Measurements from ENCODE around the gene CHST8. TPM values are rescaled to one million over a fixed set of nuclear protein-coding genes. Genes with fewer than 3 reads are reported as not detected.

CHST8 gene
- total and polyA plus RNA-seq, 5 donors = 0.15 to 0.63 (median 0.37) TPM; not detected in 1

DNA sequence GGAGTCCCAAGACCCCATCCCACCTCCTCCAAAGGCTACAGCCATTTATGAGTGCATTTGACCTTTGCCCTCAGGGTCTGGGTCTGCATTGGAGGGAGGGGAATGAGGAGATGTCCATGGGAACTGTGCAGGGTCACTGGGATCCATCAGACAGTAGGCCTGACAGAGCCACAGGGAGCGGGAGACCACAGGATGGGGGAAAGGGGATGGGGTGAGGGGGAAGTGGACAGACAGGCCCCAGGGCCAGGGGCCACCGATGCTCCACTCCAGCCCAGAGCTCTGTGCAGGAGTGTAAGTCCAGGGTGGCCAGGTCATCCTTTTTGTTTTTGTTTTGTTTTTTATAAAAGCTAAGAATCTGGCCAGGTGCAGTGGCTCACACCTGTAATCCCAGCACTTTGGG, 82.5 kb downstream of the CHST8 start:
- ATAC-seq = no peak

DNA sequence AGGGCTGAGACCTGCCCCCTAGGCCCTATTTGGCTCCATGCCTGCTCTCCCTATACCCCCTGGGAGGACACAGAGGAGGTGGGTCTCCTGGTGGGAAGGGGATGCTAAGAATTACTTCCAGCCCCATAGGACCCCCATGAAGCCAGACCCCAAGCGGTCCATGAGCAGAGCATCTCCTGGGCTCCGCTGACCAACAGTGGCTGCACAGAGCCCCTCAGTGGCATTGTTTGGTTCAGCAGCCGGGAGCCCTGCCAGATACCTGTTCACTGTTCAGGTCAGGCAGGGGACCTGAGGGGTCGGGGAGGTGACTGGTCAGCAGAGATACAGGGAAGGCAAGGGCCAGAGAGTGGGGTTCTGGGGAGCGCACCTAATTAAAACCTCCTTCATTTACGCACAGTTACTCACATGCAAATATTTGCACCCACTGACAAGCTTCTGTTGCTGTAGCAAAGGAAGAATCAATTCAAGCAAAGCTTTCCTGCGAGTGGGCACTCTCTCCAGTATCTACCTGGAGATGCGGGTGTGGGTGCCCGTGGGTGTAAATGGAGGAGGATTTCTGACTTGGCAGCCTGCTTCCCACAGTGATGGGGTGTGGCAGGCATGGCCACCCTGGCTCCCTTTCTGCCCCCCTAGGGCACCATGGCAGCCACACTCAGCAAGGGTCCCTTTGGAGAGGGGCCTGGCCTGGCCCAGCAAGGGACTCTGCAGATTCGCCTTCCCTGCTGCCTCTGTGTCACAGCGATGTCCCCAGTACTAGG, 83.5 kb downstream of the CHST8 start:
- intact Hi-C loops (cut with DNase I) = no loop called here
- H3K4me3 ChIP-seq (ENCODE audit: low read length) = no peak overlapping the region
- no peak for ATAC-seq
- no peaks in the 10 kb centered on the region for H3K4me1 ChIP-seq (ENCODE audit: control insufficient read depth, insufficient read depth, low read length)
- H3K9me3 ChIP-seq (ENCODE audit: control insufficient read depth, low read length) = no peaks in the 10 kb centered on the region
- WGBS = 77% methylated on average over 11 of the region's 11 CpGs
- H3K27ac ChIP-seq (ENCODE audit: low read length) = no peak overlapping the region
- no peaks in the 10 kb centered on the region for H3K27me3 ChIP-seq (ENCODE audit: control insufficient read depth, insufficient read depth)
- no peak for DNase-seq

More for the DNA sequence above, 82.5 kb downstream of the CHST8 start:
- H3K9me3 ChIP-seq (ENCODE audit: control insufficient read depth, low read length) = no peaks in the 10 kb centered on the region
- 79% methylated on average over 2 of the region's 2 CpGs for WGBS
- intact Hi-C loops (cut with DNase I) = no loop called here
- no peaks in the 10 kb centered on the region for H3K27me3 ChIP-seq (ENCODE audit: control insufficient read depth, insufficient read depth)
- no peak overlapping the region for H3K4me3 ChIP-seq (ENCODE audit: low read length)
- no peak for DNase-seq
- no peaks in the 10 kb centered on the region for H3K4me1 ChIP-seq (ENCODE audit: control insufficient read depth, insufficient read depth, low read length)
- H3K27ac ChIP-seq (ENCODE audit: low read length) = no peak overlapping the region

DNA sequence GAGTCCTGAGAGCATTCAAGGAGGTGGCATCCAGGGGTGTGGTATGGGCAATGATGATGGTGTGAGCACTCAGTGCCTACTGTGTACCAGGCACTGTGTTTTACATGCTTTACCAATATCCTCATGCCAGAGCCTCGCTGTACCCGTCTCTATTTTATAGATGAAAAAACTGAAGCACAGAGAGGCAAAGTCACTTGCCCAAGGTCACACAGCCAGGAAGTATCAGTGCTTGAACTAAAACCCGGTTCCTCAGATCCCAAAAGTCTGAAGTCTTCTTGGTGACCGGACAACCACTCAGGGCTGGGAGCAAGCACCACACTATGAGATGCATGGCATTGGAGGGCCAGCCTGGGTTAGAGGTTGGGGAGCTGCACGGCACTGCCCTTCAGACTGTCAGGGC, 84.1 kb downstream of the CHST8 start:
- Histone ChIP-seq H3K4me1 (ENCODE audit: control insufficient read depth, insufficient read depth, low read length) (no peaks in the 10 kb centered on the region), H3K27me3 (ENCODE audit: control insufficient read depth, insufficient read depth) (no peaks in the 10 kb centered on the region), H3K9me3 (ENCODE audit: control insufficient read depth, low read length) (no peaks in the 10 kb centered on the region), H3K4me3 (ENCODE audit: low read length) (no peak overlapping the region), H3K27ac (ENCODE audit: low read length) (no peak overlapping the region)
- DNase-seq (no peak), ATAC-seq (no peak)
- 82% methylated on average over 5 of the region's 5 CpGs for WGBS
- intact Hi-C loops (cut with DNase I) = no loop called here

DNA sequence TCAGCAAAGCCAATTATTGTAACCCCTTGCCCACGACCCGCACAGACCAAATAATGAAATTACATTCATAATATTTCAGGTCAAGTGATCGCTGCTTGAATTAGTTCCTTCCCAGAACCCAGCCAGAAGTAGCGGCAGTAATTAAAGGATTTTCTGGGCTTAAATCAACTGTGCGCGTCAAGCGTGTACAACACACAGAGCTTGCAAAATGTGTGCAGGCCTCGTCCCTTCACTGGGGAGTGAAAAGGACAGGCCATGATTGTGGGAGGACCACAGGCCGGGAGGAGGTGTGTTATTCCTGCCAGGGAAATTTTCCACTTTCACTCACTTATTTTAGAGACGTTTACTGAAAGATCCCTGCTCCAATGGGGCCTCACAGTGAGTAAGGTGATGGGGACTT, 84.9 kb downstream of the CHST8 start:
- Histone ChIP-seq H3K27ac (ENCODE audit: low read length) (no peak overlapping the region), H3K4me3 (ENCODE audit: low read length) (no peak overlapping the region), H3K4me1 (ENCODE audit: control insufficient read depth, insufficient read depth, low read length) (no peaks in the 10 kb centered on the region), H3K9me3 (ENCODE audit: control insufficient read depth, low read length) (no peaks in the 10 kb centered on the region), H3K27me3 (ENCODE audit: control insufficient read depth, insufficient read depth) (no peaks in the 10 kb centered on the region)
- DNase-seq = no peak
- WGBS = 74% methylated on average over 10 of the region's 10 CpGs
- ATAC-seq = no peak
- intact Hi-C loops (cut with DNase I) = no loop called here

GRCh38 chr19:33712268-33712667, 90.5 kb downstream of the CHST8 start:
- H3K4me1 ChIP-seq (ENCODE audit: control insufficient read depth, insufficient read depth, low read length) = no peaks in the 10 kb centered on the region
- intact Hi-C loops (cut with DNase I) = no loop called here
- 62% methylated on average over 6 of the region's 6 CpGs for WGBS
- no peak for DNase-seq
- H3K27me3 ChIP-seq (ENCODE audit: control insufficient read depth, insufficient read depth) = no peaks in the 10 kb centered on the region
- no peak overlapping the region for H3K4me3 ChIP-seq (ENCODE audit: low read length)
- no peak overlapping the region for H3K27ac ChIP-seq (ENCODE audit: low read length)
- ATAC-seq = no peak
- H3K9me3 ChIP-seq (ENCODE audit: control insufficient read depth, low read length) = no peaks in the 10 kb centered on the region

GRCh38 chr19:33713194-33713593, 91.4 kb downstream of the CHST8 start:
- no peaks in the 10 kb centered on the region for H3K9me3 ChIP-seq (ENCODE audit: control insufficient read depth, low read length)
- no peak overlapping the region for H3K27ac ChIP-seq (ENCODE audit: low read length)
- intact Hi-C loops (cut with DNase I) = no loop called here
- no peaks in the 10 kb centered on the region for H3K4me1 ChIP-seq (ENCODE audit: control insufficient read depth, insufficient read depth, low read length)
- WGBS = 73% methylated on average over 3 of the region's 3 CpGs
- ATAC-seq (no peak), DNase-seq (no peak)
- H3K27me3 ChIP-seq (ENCODE audit: control insufficient read depth, insufficient read depth) = no peaks in the 10 kb centered on the region
- H3K4me3 ChIP-seq (ENCODE audit: low read length) = no peak overlapping the region

GRCh38 chr19:33714149-33714548, 92.4 kb downstream of the CHST8 start:
- ATAC-seq (no peak), DNase-seq (no peak)
- no peaks in the 10 kb centered on the region for H3K27me3 ChIP-seq (ENCODE audit: control insufficient read depth, insufficient read depth)
- WGBS = 91% methylated on average over 3 of the region's 3 CpGs
- intact Hi-C loops (cut with DNase I) = no loop called here
- no peaks in the 10 kb centered on the region for H3K4me1 ChIP-seq (ENCODE audit: control insufficient read depth, insufficient read depth, low read length)
- no peak overlapping the region for H3K4me3 ChIP-seq (ENCODE audit: low read length)
- H3K9me3 ChIP-seq (ENCODE audit: control insufficient read depth, low read length) = no peaks in the 10 kb centered on the region
- H3K27ac ChIP-seq (ENCODE audit: low read length) = no peak overlapping the region

GRCh38 chr19:33715462-33715861, 93.7 kb downstream of the CHST8 start:
- DNase-seq = no peak
- no peak for ATAC-seq
- 82% methylated on average over 1 of the region's 1 CpG for WGBS
- no peak overlapping the region for H3K27ac ChIP-seq (ENCODE audit: low read length)
- H3K27me3 ChIP-seq (ENCODE audit: control insufficient read depth, insufficient read depth) = no peaks in the 10 kb centered on the region
- H3K9me3 ChIP-seq (ENCODE audit: control insufficient read depth, low read length) = no peaks in the 10 kb centered on the region
- H3K4me3 ChIP-seq (ENCODE audit: low read length) = no peak overlapping the region
- intact Hi-C loops (cut with DNase I) = no loop called here
- H3K4me1 ChIP-seq (ENCODE audit: control insufficient read depth, insufficient read depth, low read length) = no peaks in the 10 kb centered on the region

GRCh38 chr19:33717878-33718277, 96.1 kb downstream of the CHST8 start:
- no peaks in the 10 kb centered on the region for H3K4me1 ChIP-seq (ENCODE audit: control insufficient read depth, insufficient read depth, low read length)
- no peak for ATAC-seq
- intact Hi-C loops (cut with DNase I) = no loop called here
- no peak overlapping the region for H3K27ac ChIP-seq (ENCODE audit: low read length)
- H3K9me3 ChIP-seq (ENCODE audit: control insufficient read depth, low read length) = no peaks in the 10 kb centered on the region
- no peak overlapping the region for H3K4me3 ChIP-seq (ENCODE audit: low read length)
- no peaks in the 10 kb centered on the region for H3K27me3 ChIP-seq (ENCODE audit: control insufficient read depth, insufficient read depth)
- 86% methylated on average over 3 of the region's 3 CpGs for WGBS
- DNase-seq = no peak

DNA sequence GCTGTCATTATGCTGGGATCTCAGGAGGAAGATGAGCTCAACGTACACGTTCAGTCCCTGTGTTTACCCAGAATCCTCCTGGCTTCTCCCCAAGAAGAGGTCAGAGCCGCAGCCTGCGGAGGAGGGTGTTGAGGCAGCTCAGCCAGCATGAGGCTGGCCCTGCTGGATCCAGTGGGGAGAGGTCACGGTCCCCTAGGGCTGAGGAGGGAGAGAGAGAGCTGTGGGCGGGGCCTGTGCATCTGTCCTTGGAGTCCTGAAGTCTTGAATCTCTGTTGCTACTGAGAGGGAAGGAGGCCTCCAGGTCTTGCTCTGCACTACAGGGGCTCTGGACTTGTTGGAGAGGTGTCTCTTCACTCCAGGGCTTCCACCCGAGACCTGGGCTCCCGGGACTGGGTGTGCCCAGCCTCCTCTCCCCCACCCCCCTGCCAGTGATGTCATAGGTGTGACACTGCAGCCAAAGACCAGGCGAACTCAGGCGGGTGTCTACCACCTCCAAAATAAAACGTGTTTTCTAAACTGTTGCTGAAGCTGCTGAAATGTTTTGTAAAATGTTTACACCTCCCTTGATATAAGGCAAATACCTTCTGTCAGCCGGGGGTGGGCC, 97.0 kb downstream of the CHST8 start:
- DNase-seq (no peak), ATAC-seq (no peak)
- 46% methylated on average over 12 of the region's 12 CpGs for WGBS
- Histone ChIP-seq H3K4me1 (ENCODE audit: control insufficient read depth, insufficient read depth, low read length) (no peaks in the 10 kb centered on the region), H3K27ac (ENCODE audit: low read length) (no peak overlapping the region), H3K9me3 (ENCODE audit: control insufficient read depth, low read length) (no peaks in the 10 kb centered on the region), H3K27me3 (ENCODE audit: control insufficient read depth, insufficient read depth) (no peaks in the 10 kb centered on the region), H3K4me3 (ENCODE audit: low read length) (no peak overlapping the region)
- intact Hi-C loops (cut with DNase I) = no loop called here

- Histone ChIP-seq H3K4me1 (ENCODE audit: control insufficient read depth, insufficient read depth, low read length) (no peaks in the 10 kb centered on the region), H3K27me3 (ENCODE audit: control insufficient read depth, insufficient read depth) (no peaks in the 10 kb centered on the region), H3K4me3 (ENCODE audit: low read length) (no peak overlapping the region), H3K27ac (ENCODE audit: low read length) (no peak overlapping the region), H3K9me3 (ENCODE audit: control insufficient read depth, low read length) (no peaks in the 10 kb centered on the region)
- peak; percentile 12 to 27 for ATAC-seq
- DNase-seq = no peak
- intact Hi-C loops (cut with DNase I) = no loop called here
- WGBS = 62% methylated on average over 13 of the region's 13 CpGs
Measured at GRCh38 chr19:33719366-33720154, 97.8 kb downstream of the CHST8 start.

Data from right cardiac atrium (tissue), 5 donors.